HG02840 (cell line): Measurements from ENCODE around the gene PPM1L.
A peak's percentile ranks its signal among the peaks of the same experiment; 100 is the strongest.
"Not testable (repeated sequence)": the region's sequence is repeated elsewhere in the genome, so short reads cannot be mapped to it uniquely, and the experiment has no call there.

ENCODE experiments used
- ATAC-seq: cut with Tn5 transposase; IDR thresholded peaks from one replicate; pipeline ENCODE4 v1.9.1; 2021; ENCODE audit warnings: mild to moderate bottlenecking, moderate library complexity, moderate number of reproducible peaks; ENCODE audit not compliant: unreplicated experiment, low FRiP score

The PPM1L gene

DNA sequence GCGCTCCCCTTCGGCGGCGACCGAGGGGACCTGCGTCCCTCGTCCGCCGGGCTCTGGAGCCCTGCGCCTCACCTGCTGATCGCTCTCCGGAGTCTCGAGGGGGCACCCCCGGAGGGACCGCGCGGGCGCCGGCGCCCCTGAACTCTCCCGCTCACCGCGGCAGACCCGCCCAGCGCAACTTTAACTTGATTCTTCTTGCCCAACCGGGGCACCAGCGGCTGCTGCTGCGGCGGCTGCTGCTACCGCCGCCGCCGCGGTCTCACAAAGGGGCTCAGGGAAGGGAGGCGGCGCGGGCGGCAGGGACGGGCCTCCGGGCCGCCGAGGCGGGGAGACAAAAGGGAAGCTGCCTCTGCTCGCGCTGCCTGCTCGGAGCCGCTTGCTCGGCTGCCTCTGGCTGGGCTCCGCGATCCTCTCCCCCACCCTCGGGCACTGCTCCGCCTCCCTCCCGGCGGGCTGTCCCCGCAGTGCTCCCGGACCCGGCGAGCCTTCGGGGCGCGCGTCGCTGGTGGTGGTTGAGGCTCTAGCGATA lies at the start of gene PPM1L:
PPM1L (plus strand) TSS at position 456 of the 529 bp plus-strand sequence.
- peak; percentile 51 for ATAC-seq

DNA sequence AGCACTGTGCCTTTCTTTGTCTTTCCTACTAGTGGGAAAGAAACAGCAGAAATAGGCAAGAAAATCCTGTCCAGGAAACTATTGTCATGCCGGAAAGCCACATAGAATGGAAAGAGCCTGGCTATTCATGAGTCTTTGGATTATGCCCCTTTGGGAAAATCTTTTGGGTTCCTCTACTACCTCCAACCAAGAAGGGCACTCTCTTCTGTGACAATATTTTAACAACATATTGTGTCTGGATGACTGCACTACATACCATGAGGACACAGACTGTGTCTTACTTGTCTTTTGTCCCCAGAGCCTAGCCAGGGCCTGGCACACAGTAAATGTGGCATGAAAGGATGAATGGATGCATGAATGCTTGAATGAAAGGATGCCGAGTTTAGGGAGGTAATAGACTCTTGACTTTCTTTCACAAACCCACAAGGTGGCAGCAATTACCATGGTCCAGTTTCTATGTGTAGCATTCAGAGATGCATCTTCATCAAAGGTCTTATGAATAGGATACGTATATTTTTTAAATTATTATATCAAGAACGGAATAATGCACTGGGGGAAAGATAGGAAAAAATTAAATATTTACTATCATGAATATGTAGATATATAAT lies 48.7 kb upstream of the PPM1L start:
- ATAC-seq = no peak

DNA sequence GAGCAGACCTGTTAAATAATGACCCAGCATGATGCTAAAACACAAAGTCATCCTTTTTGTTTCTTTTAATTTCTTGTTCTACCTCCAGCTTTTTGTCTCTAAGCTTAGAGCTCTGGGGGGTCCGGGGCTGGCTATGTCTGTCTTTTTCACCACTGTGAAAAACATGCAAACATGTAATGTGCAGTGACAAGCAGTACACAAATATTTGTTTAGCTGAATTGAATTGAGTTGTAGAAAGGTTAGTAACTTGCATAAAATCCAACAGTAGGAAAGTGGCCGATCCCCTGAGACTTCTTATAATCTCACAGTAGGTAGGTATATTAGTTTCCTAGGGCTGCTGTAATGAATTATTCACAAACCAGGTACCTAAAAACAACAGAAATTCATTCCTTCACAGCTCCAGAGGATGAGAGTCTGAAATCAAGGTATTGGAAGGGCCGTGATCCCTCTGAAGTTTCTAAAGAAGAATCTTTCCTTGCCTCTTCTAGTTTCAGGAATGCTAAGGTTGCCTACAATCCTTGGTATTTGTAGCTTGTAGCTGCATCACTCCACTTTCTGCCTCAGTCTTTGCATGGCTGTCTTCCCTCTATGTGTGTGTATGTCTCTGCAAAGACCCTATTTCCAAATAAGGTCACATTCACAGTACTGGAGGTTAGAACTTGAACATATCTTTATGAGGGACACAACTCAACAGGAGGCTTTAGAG lies 46.4 kb upstream of the PPM1L start:
- no peak for ATAC-seq

DNA sequence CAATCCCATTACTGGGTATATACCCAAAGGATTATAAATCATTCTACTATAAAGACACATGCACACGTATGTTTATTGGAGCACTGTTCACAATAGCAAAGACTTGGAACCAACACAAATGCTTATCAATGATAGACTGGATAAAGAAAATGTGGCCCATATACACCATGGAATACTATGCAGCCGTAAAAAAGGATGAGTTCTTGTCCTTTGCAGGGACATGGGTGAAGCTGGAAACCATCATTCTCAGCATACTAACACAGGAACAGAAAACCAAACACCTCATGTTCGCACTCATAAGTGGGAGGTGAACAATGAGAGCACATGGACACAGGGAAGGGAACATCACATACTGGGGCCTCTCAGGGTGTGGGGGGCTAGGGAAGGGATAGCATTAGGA lies 42.9 kb upstream of the PPM1L start:
- not testable (repeated sequence) for ATAC-seq

DNA sequence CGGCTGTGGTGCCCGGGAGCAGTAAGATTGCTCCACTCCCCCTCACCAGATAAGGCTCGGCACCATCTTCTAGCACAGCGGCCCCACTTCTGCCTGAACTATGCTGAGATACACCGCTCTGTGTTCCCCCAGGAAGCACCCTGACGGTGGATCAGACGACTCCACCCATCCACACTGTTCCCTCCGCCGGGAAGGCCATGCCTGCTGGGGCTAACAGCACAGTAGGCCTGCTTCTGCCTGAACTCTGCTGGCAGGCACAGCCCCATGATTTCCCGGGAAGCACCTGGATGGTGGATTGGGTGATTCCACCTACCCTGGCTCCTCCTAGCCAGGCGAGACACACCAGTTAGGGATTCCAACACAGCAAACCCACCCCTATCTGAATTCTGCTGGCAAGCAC lies 36.3 kb upstream of the PPM1L start:
- ATAC-seq = no peak

DNA sequence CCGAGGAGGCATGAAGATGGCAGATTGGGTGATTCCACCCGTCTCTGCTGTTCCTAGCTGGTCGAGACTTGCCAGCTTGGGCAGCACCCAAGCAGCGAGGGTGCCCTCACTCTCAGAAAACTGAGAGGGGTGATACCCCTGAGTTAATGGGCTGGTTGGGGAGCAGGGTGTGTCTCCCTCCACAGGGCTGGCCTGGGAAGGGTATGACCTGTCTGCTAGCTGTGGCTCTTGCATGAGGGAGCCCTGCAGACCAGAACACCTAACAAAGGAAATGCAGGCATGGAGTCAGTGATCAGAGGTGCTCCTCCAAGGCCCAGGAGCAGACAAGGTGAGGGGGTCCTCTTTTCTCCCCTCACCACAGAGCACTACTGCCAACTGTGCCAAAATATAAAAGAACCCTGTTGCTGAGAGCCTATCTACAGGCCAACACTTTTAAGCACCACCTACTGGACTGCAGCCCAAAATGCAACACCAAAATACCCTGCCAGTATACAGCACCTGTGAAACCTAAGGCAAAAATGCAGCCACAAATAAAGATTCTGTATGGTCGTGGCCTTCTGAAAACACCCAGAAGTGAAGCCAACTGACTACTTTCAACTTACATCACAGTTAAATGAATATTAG lies 35.8 kb upstream of the PPM1L start:
- ATAC-seq = no peak

DNA sequence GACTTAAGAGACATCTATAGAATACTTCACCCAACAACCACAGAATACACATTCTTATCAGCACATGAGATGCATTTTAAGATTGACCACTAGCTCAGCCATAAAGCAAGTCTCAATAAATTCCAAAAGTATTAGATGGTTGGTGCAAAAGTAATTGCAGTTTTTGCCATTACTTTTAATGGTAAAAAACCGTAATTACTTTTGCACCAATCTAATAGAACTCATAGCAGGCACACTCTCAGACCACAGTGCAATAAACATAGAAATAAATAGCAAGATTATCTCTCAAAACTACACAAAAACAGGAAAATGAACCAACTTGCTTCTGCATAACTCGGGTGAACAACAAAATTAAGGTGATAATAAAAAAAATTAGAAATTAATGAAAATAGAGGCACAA lies 33.7 kb upstream of the PPM1L start:
- no peak for ATAC-seq

DNA sequence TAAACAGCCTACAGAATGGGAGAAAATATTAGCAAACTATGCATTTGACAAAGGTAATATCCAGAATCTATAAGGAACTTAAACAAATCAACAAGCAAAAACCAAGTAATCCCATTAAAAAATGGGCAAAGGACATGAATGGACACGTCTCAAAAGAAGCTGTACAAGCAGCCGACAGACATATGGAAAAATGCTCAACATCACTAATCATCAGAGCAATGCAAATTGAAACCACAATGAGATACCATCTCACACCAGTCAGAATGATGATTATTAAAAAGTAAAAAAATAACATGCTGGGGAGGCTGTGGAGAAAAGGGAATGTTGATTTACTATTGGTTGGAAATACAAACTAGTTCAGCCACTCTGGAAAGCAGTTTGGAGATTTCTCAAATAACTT lies 30.7 kb upstream of the PPM1L start:
- no peak for ATAC-seq

DNA sequence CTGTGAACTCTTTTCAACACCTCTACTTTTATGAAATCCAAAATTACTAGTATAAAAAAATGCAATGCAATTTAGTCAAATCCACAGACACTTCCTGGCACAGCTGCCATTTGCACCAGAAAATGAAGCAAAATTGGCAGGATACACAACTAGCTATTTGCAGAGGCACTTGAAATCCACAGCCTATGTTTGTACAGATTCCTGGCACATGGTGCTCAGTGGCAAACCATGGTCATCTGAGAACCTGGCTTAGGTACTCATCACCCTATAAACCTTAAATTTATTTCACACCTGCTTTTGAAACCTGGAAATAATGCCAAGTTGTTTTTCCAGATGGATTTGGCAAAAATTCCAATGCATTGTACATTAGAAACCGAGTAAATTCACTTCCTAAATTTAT lies 20.2 kb upstream of the PPM1L start:
- ATAC-seq = no peak

DNA sequence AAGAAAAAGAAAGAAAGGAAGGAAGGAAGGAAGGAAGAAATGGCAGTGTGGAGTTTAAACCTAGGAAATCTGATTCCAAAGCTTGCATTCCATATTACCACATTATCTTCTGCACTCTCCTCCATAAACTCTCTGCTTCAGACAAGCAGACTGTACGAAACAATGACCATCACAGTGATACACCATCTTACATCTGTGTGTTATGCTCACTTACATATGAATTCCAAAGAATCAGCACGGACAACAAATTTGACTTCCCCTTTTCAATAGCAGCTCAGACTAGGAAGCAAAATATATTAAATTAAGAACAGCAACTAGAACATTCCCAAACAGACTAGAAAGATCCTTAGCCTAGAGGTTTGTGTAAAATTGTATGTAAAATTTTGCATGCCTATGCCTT lies 18.0 kb upstream of the PPM1L start:
- ATAC-seq = no peak

DNA sequence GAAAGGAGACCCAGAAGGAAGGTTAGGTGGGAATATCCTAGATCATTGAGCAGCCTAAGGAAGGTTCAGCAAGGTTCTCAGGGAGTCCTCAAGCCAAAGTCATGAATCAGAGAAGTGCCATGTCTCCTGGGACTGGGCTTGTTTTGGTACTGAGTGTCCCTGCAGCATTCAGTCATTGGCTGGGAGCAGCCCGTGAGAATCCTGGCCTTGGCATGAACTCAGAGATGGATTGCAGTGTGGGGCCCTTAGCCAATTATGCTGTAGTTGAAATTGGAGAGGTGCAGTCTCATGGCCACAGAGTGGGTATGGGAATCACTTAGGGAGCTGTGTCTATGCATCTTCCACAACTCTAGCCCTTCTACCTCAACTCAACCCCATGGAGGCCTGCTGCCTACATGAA lies 17.0 kb upstream of the PPM1L start:
- ATAC-seq = no peak

DNA sequence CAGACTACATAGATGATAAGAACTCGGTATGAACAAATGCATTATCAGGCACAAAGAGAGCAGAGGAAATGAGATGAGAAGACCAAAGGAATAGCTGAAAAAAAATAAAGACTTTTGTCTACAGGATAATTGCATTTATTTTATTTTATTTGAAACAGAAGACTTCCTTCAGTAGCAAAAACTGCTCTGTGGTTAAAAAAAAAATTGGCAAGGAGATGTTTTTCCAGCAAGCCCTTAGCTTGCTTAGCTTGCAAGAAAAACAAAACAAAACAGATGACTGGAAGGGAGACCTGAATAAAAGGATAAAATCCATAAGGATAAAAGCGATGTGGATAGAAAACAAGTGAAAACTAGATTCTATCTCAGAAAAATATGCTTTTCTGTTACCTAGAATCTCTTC lies 9.1 kb upstream of the PPM1L start:
- no peak for ATAC-seq

DNA sequence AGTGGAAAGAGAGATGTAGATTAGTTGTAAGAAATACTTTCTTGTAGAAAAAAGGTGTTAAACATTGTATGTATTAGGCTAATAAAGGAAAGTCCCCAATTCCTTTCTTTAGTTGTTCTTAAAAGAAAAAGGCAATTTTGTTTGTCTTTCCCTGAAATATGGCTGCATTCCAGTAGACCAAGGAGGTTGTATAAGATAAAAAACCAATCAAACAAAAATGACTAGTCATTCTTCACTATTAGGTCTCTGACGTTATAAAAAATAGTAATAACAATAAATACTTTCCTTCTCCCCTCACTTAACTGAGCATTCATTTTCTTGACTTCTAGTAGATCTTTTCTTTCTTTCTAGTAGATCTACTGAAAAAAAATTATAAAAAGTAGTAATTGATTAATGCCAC lies 8.6 kb upstream of the PPM1L start:
- no peak for ATAC-seq

DNA sequence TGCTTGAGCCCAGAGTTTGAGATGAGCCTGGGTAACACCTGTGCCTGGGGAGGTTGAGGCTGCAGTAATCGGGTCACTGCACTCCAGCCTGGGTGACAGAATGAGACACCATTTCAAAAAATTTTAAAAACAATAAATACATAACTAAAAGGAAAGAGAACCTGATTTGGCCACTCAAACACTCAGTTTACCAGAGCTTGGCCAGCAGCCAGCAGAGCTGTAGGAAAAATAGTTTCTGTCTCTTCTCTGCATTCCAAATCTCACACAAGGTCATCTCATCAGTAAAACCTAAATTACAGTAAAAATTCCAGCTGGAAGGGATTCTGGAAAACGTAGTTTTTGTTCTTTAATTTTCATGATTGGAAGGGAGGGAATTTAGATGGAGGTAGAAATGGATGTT lies 7.8 kb upstream of the PPM1L start:
- ATAC-seq = no peak

DNA sequence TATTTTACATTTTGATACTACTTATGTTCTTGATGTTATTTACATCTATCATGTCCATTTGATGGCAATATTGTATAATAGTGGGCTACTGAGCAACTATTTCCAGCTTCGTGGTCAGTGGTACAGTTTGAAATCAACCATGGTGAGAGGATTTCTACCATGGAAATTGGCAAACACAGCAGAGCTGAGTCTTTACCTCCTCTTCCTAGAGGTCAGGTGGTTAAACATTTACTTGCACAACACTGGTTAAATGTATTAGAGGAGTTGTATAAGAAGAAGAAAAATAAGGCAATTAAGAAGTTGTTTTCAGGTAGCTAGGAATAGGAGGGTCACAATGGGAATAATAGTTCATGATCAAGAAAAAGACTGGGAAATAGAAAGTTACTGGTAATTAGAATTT lies 7.2 kb upstream of the PPM1L start:
- ATAC-seq = no peak

DNA sequence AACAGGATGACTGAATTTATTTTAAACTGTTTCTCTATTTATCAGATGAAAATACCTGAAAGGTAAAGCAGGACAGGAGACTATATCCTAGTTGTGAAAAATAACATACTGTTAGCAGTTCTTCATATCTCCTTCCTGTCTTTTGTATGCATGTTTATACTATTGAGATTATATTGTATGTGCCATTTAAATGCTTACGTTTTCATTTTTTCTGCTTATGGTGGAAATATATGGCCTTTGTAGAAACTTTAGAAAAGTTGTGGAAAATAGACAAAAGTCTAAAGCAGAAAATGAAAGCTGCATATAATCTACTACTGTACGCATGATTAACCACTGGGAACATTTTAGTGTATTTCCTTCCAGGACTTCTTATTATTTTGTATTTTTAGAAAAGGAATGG lies 2.1 kb upstream of the PPM1L start:
- no peak for ATAC-seq

DNA sequence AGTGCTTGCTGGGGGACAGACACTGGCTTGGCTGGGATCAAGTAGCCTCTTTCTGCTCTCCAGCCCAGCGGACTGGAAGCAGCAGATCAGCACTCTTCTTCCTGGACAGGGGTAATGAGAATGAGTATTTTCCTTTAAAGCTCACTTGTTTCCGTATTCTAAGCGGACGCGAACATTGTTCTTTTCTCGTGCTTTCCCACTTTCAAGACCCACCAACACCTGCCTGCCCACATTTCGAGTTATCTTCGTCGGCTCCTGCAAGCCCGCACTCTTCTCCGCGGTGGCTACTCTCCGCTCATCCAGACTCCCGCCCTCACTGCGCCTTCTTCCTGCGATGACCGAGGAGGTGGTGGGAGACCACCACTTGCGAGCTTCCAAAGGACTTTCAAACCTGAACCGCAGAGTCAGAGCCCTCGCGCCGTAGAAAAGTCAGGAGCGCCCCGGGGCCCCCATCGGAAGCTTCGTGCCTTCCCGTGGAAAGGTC lies 1.6 kb upstream of the PPM1L start:
- no peak for ATAC-seq

DNA sequence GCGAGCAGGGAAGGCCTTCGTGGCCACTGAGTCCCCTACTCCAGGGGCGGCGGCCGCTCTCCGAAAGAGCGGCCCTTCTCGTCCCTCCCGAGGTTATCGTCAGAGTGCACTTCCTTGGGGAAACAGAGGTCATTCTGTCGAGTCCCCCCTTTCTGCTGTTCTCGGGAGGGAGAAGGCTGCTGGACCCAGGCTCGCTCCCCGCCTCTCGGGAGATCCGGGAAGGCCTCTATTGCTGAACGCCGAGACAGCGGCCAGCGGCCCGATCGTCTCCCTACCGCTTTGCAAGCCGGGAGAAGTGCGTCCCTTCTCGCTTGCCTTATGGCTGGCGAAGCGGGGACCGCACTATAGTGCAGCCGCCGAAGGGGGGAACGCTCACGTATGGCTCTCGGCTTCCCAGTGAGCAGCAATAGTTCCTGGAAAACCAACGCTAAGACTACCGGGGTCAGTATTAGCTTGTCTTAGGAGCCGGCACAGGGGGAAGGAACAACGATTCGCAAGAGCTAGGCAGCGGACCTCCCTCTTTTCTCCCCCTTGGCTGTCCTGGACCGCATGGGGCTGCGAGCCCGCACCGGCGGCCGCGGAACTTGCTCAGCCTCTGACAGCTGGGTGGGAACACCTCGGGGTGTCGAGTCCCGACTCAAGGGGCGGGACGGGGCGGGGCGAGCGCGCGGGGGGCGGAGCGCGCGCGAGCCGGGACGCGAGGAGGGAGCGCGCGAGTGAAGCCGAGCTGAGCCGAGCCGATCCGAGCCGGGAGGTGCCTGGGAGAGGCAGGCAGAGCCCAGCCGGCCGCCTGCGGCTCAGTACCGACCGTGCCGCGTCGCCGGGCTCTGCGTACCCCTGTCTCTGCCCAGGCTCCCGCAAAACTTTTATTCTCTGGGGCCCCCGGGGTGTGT lies 930 bp upstream of the PPM1L start:
- ATAC-seq = peak; percentile 90

DNA sequence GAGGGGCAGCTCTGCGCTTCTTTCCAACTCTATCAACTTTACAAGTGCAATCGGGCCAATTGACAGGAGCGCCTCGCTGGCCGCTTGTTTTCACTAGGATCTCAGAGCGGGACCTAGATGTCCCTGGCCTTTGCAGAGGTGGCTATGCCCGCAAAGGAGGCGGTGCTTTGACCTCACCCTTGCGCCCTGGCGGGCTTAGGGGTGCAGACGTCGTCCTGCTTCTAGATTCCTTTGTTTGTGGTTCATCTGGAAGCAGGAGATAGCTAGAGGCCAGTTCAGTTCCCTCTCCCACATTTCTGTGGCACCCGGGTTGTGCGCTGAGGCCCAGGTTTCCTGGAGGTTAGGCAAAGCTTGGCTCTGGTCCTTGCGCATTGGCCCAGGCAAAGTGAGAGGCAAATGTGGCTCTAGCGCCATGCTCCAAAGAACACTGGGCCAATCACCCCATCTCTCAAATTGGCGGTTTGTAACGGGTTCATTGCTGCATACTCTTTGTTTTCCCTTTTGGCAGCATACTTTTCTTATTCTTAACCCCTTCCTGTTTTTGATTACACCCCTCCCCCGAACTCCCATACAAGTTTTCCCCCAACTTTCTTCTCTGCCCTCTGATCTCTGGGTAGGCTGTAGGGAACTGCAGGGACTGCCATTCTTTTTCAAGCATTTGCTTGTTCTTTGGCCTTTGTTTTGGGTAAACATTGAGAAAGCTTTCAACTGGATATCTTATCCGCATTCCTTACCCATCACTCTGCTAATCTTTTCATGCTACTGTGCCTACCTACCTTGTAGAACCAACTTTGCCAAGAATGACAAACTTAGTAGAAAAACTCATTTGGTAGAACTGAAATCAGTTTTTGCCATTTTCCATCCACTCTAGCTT lies 1.4 kb downstream of the PPM1L start:
- no peak for ATAC-seq
